ENCODE results near the gene ERG.

GRCh38 chr21:38363693-38364092 is 134.6 kb downstream of the ERG start:
- TF ChIP-seq NFE2L2 (conservative IDR thresholded peaks at IDR 0.05; ENCODE audit: low read length) (no peak), RNF2 (IDR thresholded peaks at IDR 0.05; ENCODE audit: borderline replicate concordance, low read depth) (no peak), HOXB5 (CRISPR knock-in tag; IDR thresholded peaks at IDR 0.05) (no peak), EP300 (IDR thresholded peaks at IDR 0.05) (no peak), CHD2 (IDR thresholded peaks at IDR 0.05; ENCODE audit: low read length, partially characterized antibody) (no peak), RAD21 (conservative IDR thresholded peaks at IDR 0.05 in 1 of 2, IDR thresholded peaks at IDR 0.05 in 1 of 2) (no peak), POLR2A (IDR thresholded peaks at IDR 0.05; ENCODE audit: low read length) (no peak), MAFK (IDR thresholded peaks at IDR 0.05; ENCODE audit: partially characterized antibody) (no peak), USF2 (IDR thresholded peaks at IDR 0.05) (no peak), GATA3 (IDR thresholded peaks at IDR 0.05; ENCODE audit: borderline replicate concordance) (no peak), REST (IDR thresholded peaks at IDR 0.05) (no peak), MAX (IDR thresholded peaks at IDR 0.05) (no peak)
- TF ChIP-seq, protein P1, sequence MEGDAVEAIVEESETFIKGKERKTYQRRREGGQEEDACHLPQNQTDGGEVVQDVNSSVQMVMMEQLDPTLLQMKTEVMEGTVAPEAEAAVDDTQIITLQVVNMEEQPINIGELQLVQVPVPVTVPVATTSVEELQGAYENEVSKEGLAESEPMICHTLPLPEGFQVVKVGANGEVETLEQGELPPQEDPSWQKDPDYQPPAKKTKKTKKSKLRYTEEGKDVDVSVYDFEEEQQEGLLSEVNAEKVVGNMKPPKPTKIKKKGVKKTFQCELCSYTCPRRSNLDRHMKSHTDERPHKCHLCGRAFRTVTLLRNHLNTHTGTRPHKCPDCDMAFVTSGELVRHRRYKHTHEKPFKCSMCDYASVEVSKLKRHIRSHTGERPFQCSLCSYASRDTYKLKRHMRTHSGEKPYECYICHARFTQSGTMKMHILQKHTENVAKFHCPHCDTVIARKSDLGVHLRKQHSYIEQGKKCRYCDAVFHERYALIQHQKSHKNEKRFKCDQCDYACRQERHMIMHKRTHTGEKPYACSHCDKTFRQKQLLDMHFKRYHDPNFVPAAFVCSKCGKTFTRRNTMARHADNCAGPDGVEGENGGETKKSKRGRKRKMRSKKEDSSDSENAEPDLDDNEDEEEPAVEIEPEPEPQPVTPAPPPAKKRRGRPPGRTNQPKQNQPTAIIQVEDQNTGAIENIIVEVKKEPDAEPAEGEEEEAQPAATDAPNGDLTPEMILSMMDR (IDR thresholded peaks at IDR 0.05): no peak

All from A549 (cell line).